ENCODE measurements around the gene LRRC73. TPM values are rescaled to one million over a fixed set of nuclear protein-coding genes. Genes with fewer than 3 reads are reported as not detected.
A peak's percentile ranks its signal among the peaks of the same experiment; 100 is the strongest.

LRRC73 gene
- total RNA-seq, 1 experiment from 2014 or later, result 1.4 TPM

DNA sequence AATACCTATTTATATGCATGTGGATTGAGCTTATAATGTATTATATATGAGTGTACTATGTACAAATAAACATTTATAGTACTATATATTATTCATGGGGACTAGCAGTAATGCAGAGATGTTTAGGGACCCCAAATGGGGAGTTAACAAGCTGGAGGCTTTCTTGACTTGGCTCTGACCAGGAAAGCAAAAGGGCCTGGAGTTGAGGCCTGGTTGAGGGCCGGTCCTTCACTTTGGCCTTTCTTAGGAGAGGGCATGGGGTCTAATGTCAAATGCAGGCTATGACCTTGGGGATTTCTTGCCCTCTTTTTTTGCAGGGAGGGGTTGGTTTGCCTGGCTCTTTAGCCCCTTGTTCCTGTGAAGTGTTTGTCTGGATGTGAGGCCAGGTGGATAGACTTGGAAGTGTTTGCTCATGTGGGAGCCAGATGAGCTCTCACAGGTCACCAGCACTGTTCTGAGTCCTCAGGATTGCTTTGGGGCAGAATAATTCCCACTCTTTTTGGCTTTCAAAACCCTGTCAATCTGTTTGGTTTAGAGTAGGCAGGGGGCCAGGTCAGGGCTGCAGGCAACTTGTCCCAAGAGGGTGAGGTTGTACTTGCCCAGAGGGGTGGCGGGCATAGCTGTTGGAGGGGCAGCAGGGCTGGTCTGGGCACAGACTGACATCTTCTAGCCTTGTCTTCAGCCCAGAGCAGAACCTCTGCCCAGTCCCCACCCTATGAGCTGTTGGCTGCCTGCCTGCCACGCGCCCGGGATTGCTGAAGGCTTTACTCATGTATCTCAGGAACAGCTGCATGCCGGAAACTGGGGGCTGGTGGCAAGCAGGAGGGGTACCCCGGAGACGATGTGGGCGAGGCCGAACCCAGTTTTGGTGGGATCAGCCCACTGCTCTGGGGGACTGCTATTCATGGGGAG, 18.1 kb downstream of the LRRC73 start:
- H3K27ac Mint-ChIP-seq, result peak overlapping the region; percentile 63
- CTCF ChIA-PET, result interaction anchor here (1.0 to 7.2 kb wide), 6 partner anchors 14 to 263 kb away, joined by 3 to 75 read pairs (median 6); partner anchors contain the start of genes DLK2, DNPH1 and LRRC73
- no peak for DNase-seq (ENCODE audit: low spot score)
- no peak for TF ChIP-seq NFYB (CRISPR knock-in tag; conservative IDR thresholded peaks at IDR 0.05; ENCODE audit: low read depth)
- TF ChIP-seq, protein P1, sequence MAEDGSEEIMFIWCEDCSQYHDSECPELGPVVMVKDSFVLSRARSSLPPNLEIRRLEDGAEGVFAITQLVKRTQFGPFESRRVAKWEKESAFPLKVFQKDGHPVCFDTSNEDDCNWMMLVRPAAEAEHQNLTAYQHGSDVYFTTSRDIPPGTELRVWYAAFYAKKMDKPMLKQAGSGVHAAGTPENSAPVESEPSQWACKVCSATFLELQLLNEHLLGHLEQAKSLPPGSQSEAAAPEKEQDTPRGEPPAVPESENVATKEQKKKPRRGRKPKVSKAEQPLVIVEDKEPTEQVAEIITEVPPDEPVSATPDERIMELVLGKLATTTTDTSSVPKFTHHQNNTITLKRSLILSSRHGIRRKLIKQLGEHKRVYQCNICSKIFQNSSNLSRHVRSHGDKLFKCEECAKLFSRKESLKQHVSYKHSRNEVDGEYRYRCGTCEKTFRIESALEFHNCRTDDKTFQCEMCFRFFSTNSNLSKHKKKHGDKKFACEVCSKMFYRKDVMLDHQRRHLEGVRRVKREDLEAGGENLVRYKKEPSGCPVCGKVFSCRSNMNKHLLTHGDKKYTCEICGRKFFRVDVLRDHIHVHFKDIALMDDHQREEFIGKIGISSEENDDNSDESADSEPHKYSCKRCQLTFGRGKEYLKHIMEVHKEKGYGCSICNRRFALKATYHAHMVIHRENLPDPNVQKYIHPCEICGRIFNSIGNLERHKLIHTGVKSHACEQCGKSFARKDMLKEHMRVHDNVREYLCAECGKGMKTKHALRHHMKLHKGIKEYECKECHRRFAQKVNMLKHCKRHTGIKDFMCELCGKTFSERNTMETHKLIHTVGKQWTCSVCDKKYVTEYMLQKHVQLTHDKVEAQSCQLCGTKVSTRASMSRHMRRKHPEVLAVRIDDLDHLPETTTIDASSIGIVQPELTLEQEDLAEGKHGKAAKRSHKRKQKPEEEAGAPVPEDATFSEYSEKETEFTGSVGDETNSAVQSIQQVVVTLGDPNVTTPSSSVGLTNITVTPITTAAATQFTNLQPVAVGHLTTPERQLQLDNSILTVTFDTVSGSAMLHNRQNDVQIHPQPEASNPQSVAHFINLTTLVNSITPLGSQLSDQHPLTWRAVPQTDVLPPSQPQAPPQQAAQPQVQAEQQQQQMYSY (CRISPR knock-in tag; IDR thresholded peaks at IDR 0.05), result no peak
- no peak for TF ChIP-seq MXD4 (CRISPR knock-in tag; IDR thresholded peaks at IDR 0.05; ENCODE audit: borderline replicate concordance)
- no peak for TF ChIP-seq USF1 (CRISPR knock-in tag; IDR thresholded peaks at IDR 0.05)
- TF ChIP-seq FOXP4 (CRISPR knock-in tag; IDR thresholded peaks at IDR 0.05), result no peak
- TF ChIP-seq ZNF317 (CRISPR knock-in tag; IDR thresholded peaks at IDR 0.05; ENCODE audit: borderline replicate concordance, low read depth), result no peak
- TF ChIP-seq CREB1 (CRISPR knock-in tag; IDR thresholded peaks at IDR 0.05), result no peak
- TF ChIP-seq AFF4 (CRISPR knock-in tag; IDR thresholded peaks at IDR 0.05; ENCODE audit: borderline replicate concordance), result no peak
- no peak for TF ChIP-seq ETV6 (CRISPR knock-in tag; IDR thresholded peaks at IDR 0.05)
- TF ChIP-seq, protein P2, sequence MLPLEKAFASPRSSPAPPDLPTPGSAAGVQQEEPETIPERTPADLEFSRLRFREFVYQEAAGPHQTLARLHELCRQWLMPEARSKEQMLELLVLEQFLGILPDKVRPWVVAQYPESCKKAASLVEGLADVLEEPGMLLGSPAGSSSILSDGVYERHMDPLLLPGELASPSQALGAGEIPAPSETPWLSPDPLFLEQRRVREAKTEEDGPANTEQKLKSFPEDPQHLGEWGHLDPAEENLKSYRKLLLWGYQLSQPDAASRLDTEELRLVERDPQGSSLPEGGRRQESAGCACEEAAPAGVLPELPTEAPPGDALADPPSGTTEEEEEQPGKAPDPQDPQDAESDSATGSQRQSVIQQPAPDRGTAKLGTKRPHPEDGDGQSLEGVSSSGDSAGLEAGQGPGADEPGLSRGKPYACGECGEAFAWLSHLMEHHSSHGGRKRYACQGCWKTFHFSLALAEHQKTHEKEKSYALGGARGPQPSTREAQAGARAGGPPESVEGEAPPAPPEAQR (CRISPR knock-in tag; IDR thresholded peaks at IDR 0.05), result no peak
- no peak for TF ChIP-seq KAT7 (CRISPR knock-in tag; IDR thresholded peaks at IDR 0.05; ENCODE audit: borderline replicate concordance)
- TF ChIP-seq GRHL2 (CRISPR knock-in tag; IDR thresholded peaks at IDR 0.05; ENCODE audit: insufficient replicate concordance, severe bottlenecking), result no peak
- TF ChIP-seq AR (CRISPR knock-in tag; IDR thresholded peaks at IDR 0.05), result no peak
- TF ChIP-seq, protein P3, sequence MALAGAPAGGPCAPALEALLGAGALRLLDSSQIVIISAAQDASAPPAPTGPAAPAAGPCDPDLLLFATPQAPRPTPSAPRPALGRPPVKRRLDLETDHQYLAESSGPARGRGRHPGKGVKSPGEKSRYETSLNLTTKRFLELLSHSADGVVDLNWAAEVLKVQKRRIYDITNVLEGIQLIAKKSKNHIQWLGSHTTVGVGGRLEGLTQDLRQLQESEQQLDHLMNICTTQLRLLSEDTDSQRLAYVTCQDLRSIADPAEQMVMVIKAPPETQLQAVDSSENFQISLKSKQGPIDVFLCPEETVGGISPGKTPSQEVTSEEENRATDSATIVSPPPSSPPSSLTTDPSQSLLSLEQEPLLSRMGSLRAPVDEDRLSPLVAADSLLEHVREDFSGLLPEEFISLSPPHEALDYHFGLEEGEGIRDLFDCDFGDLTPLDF (CRISPR knock-in tag; IDR thresholded peaks at IDR 0.05), result no peak
- TF ChIP-seq RELA (CRISPR knock-in tag; IDR thresholded peaks at IDR 0.05; ENCODE audit: borderline replicate concordance), result no peak

More for the DNA sequence above, 18.1 kb downstream of the LRRC73 start:
- POLR2A ChIA-PET, result interaction anchor here (0.5 to 1.1 kb wide), 5 partner anchors 11 to 601 kb away, joined by 3 to 4 read pairs (median 3); partner anchors contain the start of gene LRRC73
- no peaks in the 10 kb centered on the region for H3K36me3 Mint-ChIP-seq
- no peak overlapping the region for H3K4me3 Mint-ChIP-seq
- H3K9me3 Mint-ChIP-seq, result no peaks in the 10 kb centered on the region
- no peaks in the 10 kb centered on the region; the same call in 1 of the 2 replicates for H3K27me3 Mint-ChIP-seq (ENCODE audit: low read depth)
- H3K4me1 Mint-ChIP-seq, result peaks cover 41% of the 10 kb centered on the region
- no peak for ATAC-seq
